ENCODE results near the gene GUCY2C.

The GUCY2C gene

DNA sequence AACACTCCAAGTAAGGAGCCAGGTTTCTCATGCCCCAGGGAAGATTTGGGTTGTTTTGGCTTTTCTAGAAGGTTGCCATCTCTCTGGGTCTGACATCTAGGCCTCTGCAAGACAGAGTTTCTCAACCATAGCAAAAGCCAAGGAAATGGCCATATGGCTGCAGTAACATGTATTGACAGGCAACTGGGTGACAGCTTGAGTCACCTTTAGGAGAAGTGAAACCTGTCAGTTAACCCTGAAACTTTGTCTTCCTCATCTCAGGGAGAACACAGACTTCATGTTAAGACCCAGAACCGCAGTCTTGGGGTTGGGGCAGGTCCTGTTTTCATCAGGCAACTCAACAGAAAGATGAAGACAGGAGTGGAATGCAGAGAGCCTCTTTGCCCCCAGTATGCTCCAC is 82.7 kb downstream of the GUCY2C start:
- Histone ChIP-seq H3F3A (ENCODE audit: insufficient read depth, low read length) (peaks cover 7% of the 10 kb centered on the region), H3K9ac (ENCODE audit: low read length) (peak overlapping the region; percentile 81), H3K4me2 (ENCODE audit: low read length) (peak overlapping the region; percentile 86), H4K20me1 (ENCODE audit: insufficient read depth, low read length) (no peaks in the 10 kb centered on the region), H3K9me2 (ENCODE audit: low read depth, low read length) (no peaks in the 10 kb centered on the region), H3K4me1 (ENCODE audit: insufficient read depth, low read length, severe bottlenecking) (peaks cover 40% of the 10 kb centered on the region), H3K27ac (ENCODE audit: low read depth, low read length, poor library complexity, severe bottlenecking) (peak overlapping the region; percentile 98), H3K9me3 (ENCODE audit: low read length) (no peaks in the 10 kb centered on the region), H3K79me2 (ENCODE audit: insufficient read depth, low read length) (no peaks in the 10 kb centered on the region), H3K4me3 (ENCODE audit: low read depth, low read length, poor library complexity, severe bottlenecking) (peak overlapping the region; percentile 54), H2AFZ (ENCODE audit: low read length) (no peak overlapping the region), H3K36me3 (ENCODE audit: insufficient read depth, low read length) (no peaks in the 10 kb centered on the region), H3K27me3 (ENCODE audit: insufficient read depth, low read length) (no peaks in the 10 kb centered on the region)
- TF ChIP-seq EZH2 (IDR thresholded peaks at IDR 0.05; ENCODE audit: borderline replicate concordance, low read length) = no peak

DNA sequence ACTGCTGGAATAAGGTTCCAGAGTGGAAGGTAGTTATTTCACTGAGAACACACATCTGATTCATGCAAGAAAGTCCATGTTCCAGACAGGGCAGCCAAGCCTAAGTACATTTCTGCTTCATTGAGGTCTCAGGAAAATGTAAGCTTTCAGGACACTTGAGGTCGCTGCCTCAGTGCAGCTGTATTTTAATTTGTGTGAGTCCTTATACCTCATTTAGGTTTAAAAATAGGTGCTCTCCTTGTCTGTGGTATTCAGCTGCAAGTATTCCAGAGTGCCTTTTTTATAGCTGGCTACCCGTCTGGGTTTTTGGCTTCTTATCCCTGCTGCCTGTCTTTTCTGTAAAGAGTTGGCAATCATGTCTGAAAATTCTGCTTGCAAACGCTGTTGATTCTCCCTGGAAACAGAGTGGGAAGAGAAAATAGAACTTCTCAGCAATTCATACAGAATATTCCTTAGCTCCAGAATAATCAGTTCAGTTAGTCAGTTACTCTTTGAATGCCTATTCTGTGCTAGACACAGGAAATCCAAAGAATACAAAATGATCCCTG is 83.4 kb downstream of the GUCY2C start:
- Histone ChIP-seq H3K27me3 (ENCODE audit: insufficient read depth, low read length) (no peaks in the 10 kb centered on the region), H3K27ac (ENCODE audit: low read depth, low read length, poor library complexity, severe bottlenecking) (peak overlapping the region; percentile 98), H3K4me3 (ENCODE audit: low read depth, low read length, poor library complexity, severe bottlenecking) (peak overlapping the region; percentile 4), H3K9me2 (ENCODE audit: low read depth, low read length) (no peaks in the 10 kb centered on the region), H3K79me2 (ENCODE audit: insufficient read depth, low read length) (no peaks in the 10 kb centered on the region), H3K9ac (ENCODE audit: low read length) (peak overlapping the region; percentile 60), H3K4me2 (ENCODE audit: low read length) (peak overlapping the region; percentile 86), H3F3A (ENCODE audit: insufficient read depth, low read length) (peaks cover 7% of the 10 kb centered on the region), H2AFZ (ENCODE audit: low read length) (no peak overlapping the region), H4K20me1 (ENCODE audit: insufficient read depth, low read length) (no peaks in the 10 kb centered on the region), H3K36me3 (ENCODE audit: insufficient read depth, low read length) (no peaks in the 10 kb centered on the region), H3K4me1 (ENCODE audit: insufficient read depth, low read length, severe bottlenecking) (peaks cover 40% of the 10 kb centered on the region), H3K9me3 (ENCODE audit: low read length) (0 out of 2 replicates have a peak, but pooled peaks cover 3% of the 10 kb centered on the region)
- no peak for TF ChIP-seq EZH2 (IDR thresholded peaks at IDR 0.05; ENCODE audit: borderline replicate concordance, low read length)
- TF ChIP-seq, protein P1, sequence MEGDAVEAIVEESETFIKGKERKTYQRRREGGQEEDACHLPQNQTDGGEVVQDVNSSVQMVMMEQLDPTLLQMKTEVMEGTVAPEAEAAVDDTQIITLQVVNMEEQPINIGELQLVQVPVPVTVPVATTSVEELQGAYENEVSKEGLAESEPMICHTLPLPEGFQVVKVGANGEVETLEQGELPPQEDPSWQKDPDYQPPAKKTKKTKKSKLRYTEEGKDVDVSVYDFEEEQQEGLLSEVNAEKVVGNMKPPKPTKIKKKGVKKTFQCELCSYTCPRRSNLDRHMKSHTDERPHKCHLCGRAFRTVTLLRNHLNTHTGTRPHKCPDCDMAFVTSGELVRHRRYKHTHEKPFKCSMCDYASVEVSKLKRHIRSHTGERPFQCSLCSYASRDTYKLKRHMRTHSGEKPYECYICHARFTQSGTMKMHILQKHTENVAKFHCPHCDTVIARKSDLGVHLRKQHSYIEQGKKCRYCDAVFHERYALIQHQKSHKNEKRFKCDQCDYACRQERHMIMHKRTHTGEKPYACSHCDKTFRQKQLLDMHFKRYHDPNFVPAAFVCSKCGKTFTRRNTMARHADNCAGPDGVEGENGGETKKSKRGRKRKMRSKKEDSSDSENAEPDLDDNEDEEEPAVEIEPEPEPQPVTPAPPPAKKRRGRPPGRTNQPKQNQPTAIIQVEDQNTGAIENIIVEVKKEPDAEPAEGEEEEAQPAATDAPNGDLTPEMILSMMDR (IDR thresholded peaks at IDR 0.05; ENCODE audit: low read length) = no peak; the same call in 1 of the 2 replicates

DNA sequence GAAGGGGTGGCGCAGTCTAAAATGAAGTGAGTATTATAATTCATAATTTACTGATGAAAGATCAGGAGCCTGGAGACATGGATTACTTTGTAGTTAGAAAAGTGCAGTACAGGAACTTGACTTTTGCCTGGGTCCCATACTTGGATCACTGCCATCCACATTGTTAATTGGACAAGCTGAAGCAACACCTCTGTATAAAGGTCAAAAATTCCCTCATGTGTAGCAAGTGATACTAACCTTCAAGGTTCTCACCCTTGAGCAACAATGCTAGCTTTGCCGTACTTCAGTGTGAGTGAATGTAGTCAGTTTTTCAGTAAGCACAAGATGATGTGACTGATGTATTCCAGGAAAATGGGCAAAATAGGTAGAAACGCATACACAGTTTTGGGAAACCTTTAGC is 84.1 kb downstream of the GUCY2C start:
- Histone ChIP-seq H3K4me1 (ENCODE audit: insufficient read depth, low read length, severe bottlenecking) (peaks cover 40% of the 10 kb centered on the region), H3K27ac (ENCODE audit: low read depth, low read length, poor library complexity, severe bottlenecking) (peak overlapping the region; percentile 98), H3K9me2 (ENCODE audit: low read depth, low read length) (no peaks in the 10 kb centered on the region), H3F3A (ENCODE audit: insufficient read depth, low read length) (peaks cover 7% of the 10 kb centered on the region), H3K36me3 (ENCODE audit: insufficient read depth, low read length) (no peaks in the 10 kb centered on the region), H3K79me2 (ENCODE audit: insufficient read depth, low read length) (no peaks in the 10 kb centered on the region), H4K20me1 (ENCODE audit: insufficient read depth, low read length) (no peaks in the 10 kb centered on the region), H3K27me3 (ENCODE audit: insufficient read depth, low read length) (no peaks in the 10 kb centered on the region), H3K9ac (ENCODE audit: low read length) (peak overlapping the region; percentile 42), H3K9me3 (ENCODE audit: low read length) (peaks cover 3% of the 10 kb centered on the region; the same call in 1 of the 2 replicates), H2AFZ (ENCODE audit: low read length) (no peak overlapping the region), H3K4me2 (ENCODE audit: low read length) (peak overlapping the region; percentile 18; the same call in 1 of the 2 replicates), H3K4me3 (ENCODE audit: low read depth, low read length, poor library complexity, severe bottlenecking) (no peak overlapping the region)
- TF ChIP-seq, protein P1 (IDR thresholded peaks at IDR 0.05; ENCODE audit: low read length) = no peak
- TF ChIP-seq EZH2 (IDR thresholded peaks at IDR 0.05; ENCODE audit: borderline replicate concordance, low read length) = no peak
